A549 (cell line): Measurements from ENCODE around the gene LRIT2. TPM values are rescaled to one million over a fixed set of nuclear protein-coding genes. Genes with fewer than 3 reads are reported as not detected.

Experiments used
- ATAC-seq, 2 experiments: fragments of 200-7000 bp in 1 of 2; fragments of >200 bp in 1 of 2; cut with Nextera tagmentation in 1 of 2; cut with Tn5 transposase in 1 of 2; 3 replicates each; pipeline versions ENCODE4 v1.8.0 to v1.9.1; 2018 to 2020; ENCODE audit warnings: mild to moderate bottlenecking in 1 of 2, moderate library complexity in 1 of 2
- CTCF ChIA-PET: fragments of 300-600 bp; sonication (Branson Sonifier 250); formaldehyde crosslinking; extraction: SDS; loops from one replicate; lab custom pipeline; 2021; ENCODE audit warnings: antibody characterized with exemption, inconsistent platforms; lab: Yijun Ruan, JAX
- POLR2A ChIA-PET: fragments of 350-600 bp; formaldehyde crosslinking; extraction: SDS; loops from one replicate; lab custom pipeline; 2021; ENCODE audit warnings: antibody characterized with exemption, inconsistent platforms; lab: Yijun Ruan, JAX
- DNase-seq, 2 experiments: peaks; one replicate each; pipeline versions ENCODE4 v3.0.0 to v3.0.0-alpha.2; 2011 to 2016; ENCODE audit warnings: low read depth in 1 of 2, low spot score in 1 of 2
- FAIRE-seq: peaks from 2 replicates; lab custom pipeline; 2011; peaks lifted over from hg19 to GRCh38; lab: Jason Lieb, UNC
- H3K27ac ChIP-seq, 2 experiments: fragments of >200 bp; sonication (Bioruptor Twin); formaldehyde crosslinking; 3 replicates each; pipeline ENCODE4 v1.5.1; 2016 to 2017
- H3K4me1 ChIP-seq: fragments of >200 bp; sonication (Bioruptor Twin); formaldehyde crosslinking; 3 replicates; pipeline ENCODE4 v1.6.1; 2016
- H3K4me2 ChIP-seq: fragments of >200 bp; sonication (Bioruptor Twin); formaldehyde crosslinking; 3 replicates; pipeline ENCODE4 v1.6.1; 2016
- H3K4me3 ChIP-seq: fragments of >200 bp; sonication (Bioruptor Twin); formaldehyde crosslinking; 3 replicates; pipeline ENCODE4 v1.5.1; 2016
- H3K9me3 ChIP-seq: fragments of >200 bp; sonication (Bioruptor Twin); formaldehyde crosslinking; 3 replicates; pipeline ENCODE4 v1.6.1; 2016
- CBX8 ChIP-seq: fragments of 200-600 bp; sonication (generic); IDR thresholded peaks from 2 replicates; pipeline ENCODE4 v1.6.1; 2016
- CHD4 ChIP-seq: fragments of 200-600 bp; sonication (generic); IDR thresholded peaks from 2 replicates; pipeline ENCODE4 v1.6.1; 2016; ENCODE audit warnings: antibody characterized with exemption, mild to moderate bottlenecking, borderline replicate concordance
- CTCF ChIP-seq: fragments of >200 bp; sonication (Bioruptor Twin); formaldehyde crosslinking; IDR thresholded peaks from 3 replicates; pipeline ENCODE4 v1.5.1; 2016
- EHMT2 ChIP-seq: fragments of 200-600 bp; sonication (generic); IDR thresholded peaks from 2 replicates; pipeline ENCODE4 v1.6.1; 2016; ENCODE audit warnings: antibody characterized with exemption, low read depth, mild to moderate bottlenecking, moderate library complexity
- ELK1 ChIP-seq: fragments of 150-350 bp; IDR thresholded peaks from 2 replicates; pipeline ENCODE4 v1.6.1; 2014; ENCODE audit warnings: low read depth, mild to moderate bottlenecking, low read length
- FOXS1 ChIP-seq: fragments of 250-450 bp; sonication (Bioruptor Pico); IDR thresholded peaks from 2 replicates; pipeline ENCODE4 v1.5.0; 2020; ENCODE audit warnings: mild to moderate bottlenecking, moderate library complexity
- HDAC2 ChIP-seq: fragments of 200-600 bp; sonication (generic); IDR thresholded peaks from 2 replicates; pipeline ENCODE4 v1.6.1; 2016
- HEYL ChIP-seq: fragments of 250-450 bp; sonication (Bioruptor Pico); IDR thresholded peaks from 2 replicates; pipeline ENCODE4 v1.8.0; 2021; ENCODE audit warnings: mild to moderate bottlenecking, moderate library complexity
- HOXB5 ChIP-seq: fragments of 250-450 bp; sonication (Bioruptor Pico); IDR thresholded peaks from 2 replicates; pipeline ENCODE4 v1.5.0; 2020; ENCODE audit warnings: mild to moderate bottlenecking, moderate library complexity
- JUN ChIP-seq, 2 experiments: fragments of >200 bp; sonication (Bioruptor Twin); formaldehyde crosslinking; IDR thresholded peaks; 2 replicates in 1 of 2; 3 replicates in 1 of 2; pipeline ENCODE4 v1.6.1; 2016 to 2017
- JUNB ChIP-seq: fragments of >200 bp; sonication (Bioruptor Twin); formaldehyde crosslinking; IDR thresholded peaks from 2 replicates; pipeline ENCODE4 v1.6.1; 2016
- MAX ChIP-seq: IDR thresholded peaks from 2 replicates; pipeline ENCODE4 v1.6.1; 2012
- MYC ChIP-seq: IDR thresholded peaks from 2 replicates; pipeline ENCODE4 v1.6.1; 2012; ENCODE audit warnings: mild to moderate bottlenecking, inconsistent platforms, low read length, improper control_type of control experiment, borderline replicate concordance
- NPAS2 ChIP-seq: fragments of 250-450 bp; sonication (Bioruptor Pico); IDR thresholded peaks from 2 replicates; pipeline ENCODE4 v1.8.0; 2022; ENCODE audit warnings: mild to moderate bottlenecking, moderate library complexity, borderline replicate concordance
- POLR2AphosphoS2 ChIP-seq: conservative IDR thresholded peaks from 2 replicates; pipeline ENCODE4 v1.6.1; 2012; ENCODE audit warnings: low read length, improper control_type of control experiment, inconsistent platforms
- REST ChIP-seq: fragments of 200-600 bp; sonication (generic); IDR thresholded peaks from 2 replicates; pipeline ENCODE4 v1.6.1; 2016; ENCODE audit warnings: antibody characterized with exemption, mild to moderate bottlenecking, moderate library complexity
- TFCP2L1 ChIP-seq: fragments of 250-450 bp; sonication (Bioruptor Pico); IDR thresholded peaks from 2 replicates; pipeline ENCODE4 v1.5.0; 2021; ENCODE audit warnings: mild to moderate bottlenecking
- ZNF302 ChIP-seq: fragments of 250-450 bp; sonication (Bioruptor Pico); IDR thresholded peaks from 2 replicates; pipeline ENCODE4 v1.9.0; 2021; ENCODE audit warnings: inconsistent platforms, mild to moderate bottlenecking, moderate library complexity
- ZSCAN20 ChIP-seq: fragments of 250-450 bp; sonication (Bioruptor Pico); IDR thresholded peaks from 2 replicates; pipeline ENCODE4 v1.8.0; 2022; ENCODE audit warnings: mild to moderate bottlenecking, moderate library complexity
- WGBS: methylation state at CpG from one replicate; pipeline ENCODE4 v1.1.6; 2017; ENCODE audit errors: missing lambda C conversion rate; 5-methylcytosine and 5-hydroxymethylcytosine counted together
- polyA plus RNA-seq, 4 experiments: library from polyadenylated mRNA; depleted of rRNA in 3 of 4; stranded (reverse); fragments of >200 nt; fragmentation: RNase III in 1 of 4; extraction: RNeasy Plus Mini Kit Qiagen cat#74134 plus additional on column Dnase treatment in 1 of 4; gene quantifications; 2 replicates in 3 of 4; 3 replicates in 1 of 4; pipeline ENCODE4 v1.2.3, GENCODE V29; 2011 to 2017

LRIT2 gene
- polyA plus RNA-seq, 2 of the 4 experiments (the other 2 are of a cell fraction): not detected

GRCh38 chr10:84254552-84255478, 29.5 kb upstream of the LRIT2 start (continued):
- no peak for TF ChIP-seq EHMT2
- no peak for TF ChIP-seq TFCP2L1 (CRISPR knock-in tag)
- no peak for TF ChIP-seq JUNB
- no peak for TF ChIP-seq POLR2AphosphoS2
- no peak for TF ChIP-seq FOXS1 (CRISPR knock-in tag)

GRCh38 chr10:84248794-84249193, 23.4 kb upstream of the LRIT2 start:
- no peak overlapping the region for H3K4me3 ChIP-seq
- no peaks in the 10 kb centered on the region for H3K9me3 ChIP-seq
- H3K4me2 ChIP-seq: no peak overlapping the region
- no peak for DNase-seq
- WGBS: 39% methylated on average over 12 of the region's 12 CpGs
- no peak for FAIRE-seq
- TF ChIP-seq FOXS1 (CRISPR knock-in tag): no peak
- no peak for TF ChIP-seq MAX
- no peak for TF ChIP-seq HDAC2
- TF ChIP-seq ELK1: no peak
- POLR2A ChIA-PET: no interaction called here
- no peak for ATAC-seq
- CTCF ChIA-PET: interaction anchor here (2.5 kb wide), 1 partner anchor 8 kb away, joined by 16 read pairs; no protein-coding TSS in a partner anchor
- no peaks in the 10 kb centered on the region for H3K4me1 ChIP-seq
- H3K27ac ChIP-seq: no peak overlapping the region

- no peak for TF ChIP-seq ZNF302 (CRISPR knock-in tag)
- no peak for TF ChIP-seq HOXB5 (CRISPR knock-in tag)
- no peak for TF ChIP-seq JUN (IDR thresholded peaks at IDR 0.05)
- TF ChIP-seq HDAC2: no peak
- TF ChIP-seq MYC: no peak
- TF ChIP-seq HEYL (CRISPR knock-in tag): no peak
- no peak for TF ChIP-seq TFCP2L1 (CRISPR knock-in tag)
- no peak for TF ChIP-seq CHD4
- no peak for TF ChIP-seq CTCF
- no peak for TF ChIP-seq ZSCAN20 (CRISPR knock-in tag)
- TF ChIP-seq REST: no peak
- no peak for TF ChIP-seq NPAS2 (CRISPR knock-in tag)
- no peak for TF ChIP-seq CBX8
- no peak for ATAC-seq
- Histone ChIP-seq H3K9me3 (no peaks in the 10 kb centered on the region), H3K4me2 (no peak overlapping the region), H3K4me3 (no peak overlapping the region), H3K4me1 (no peaks in the 10 kb centered on the region), H3K27ac (no peak overlapping the region)
- ChIA-PET POLR2A (no interaction called here), CTCF (interaction anchor here (0.8 to 2.5 kb wide), 4 partner anchors 9 to 87 kb away, joined by 3 to 16 read pairs (median 4); no protein-coding TSS in a partner anchor)
- no peak for DNase-seq
- 33% methylated on average over 6 of the region's 6 CpGs for WGBS
- FAIRE-seq: no peak
Observed at GRCh38 chr10:84247496-84247895, 22.2 kb upstream of the LRIT2 start.
